GM23338 (cell line): ENCODE results near the gene SMIM9. TPM values are rescaled to one million over a fixed set of nuclear protein-coding genes. Genes with fewer than 3 reads are reported as not detected.

Experiments used
- CREB1 ChIP-seq: fragments of 250-450 bp; sonication (Bioruptor Pico); IDR thresholded peaks from 2 replicates; pipeline ENCODE4 v1.5.0; 2020; ENCODE audit warnings: low read depth, mild to moderate bottlenecking, moderate library complexity
- EZH2 ChIP-seq: fragments of 200-600 bp; sonication (generic); IDR thresholded peaks from one replicate; pipeline ENCODE4 v1.8.0; 2017; ENCODE audit warnings: antibody characterized with exemption, mild to moderate bottlenecking, low read depth; ENCODE audit not compliant: unreplicated experiment
- EZH2phosphoT487 ChIP-seq: fragments of 200-600 bp; sonication (generic); IDR thresholded peaks from one replicate; pipeline ENCODE4 v1.8.1; 2018; ENCODE audit warnings: antibody characterized with exemption; ENCODE audit not compliant: unreplicated experiment
- JUNB ChIP-seq: IDR thresholded peaks from one replicate; pipeline ENCODE4 v1.6.1; 2016; ENCODE audit warnings: antibody characterized with exemption; ENCODE audit not compliant: unreplicated experiment
- NANOG ChIP-seq: IDR thresholded peaks from 2 replicates; pipeline ENCODE4 v1.6.1; 2016; ENCODE audit warnings: antibody characterized with exemption, borderline replicate concordance
- POLR2AphosphoS5 ChIP-seq: IDR thresholded peaks from 2 replicates; pipeline ENCODE4 v1.6.1; 2016; ENCODE audit warnings: antibody characterized with exemption, low read depth
- STAT1 ChIP-seq: IDR thresholded peaks from one replicate; pipeline ENCODE4 v1.6.1; 2016; ENCODE audit warnings: antibody characterized with exemption; ENCODE audit not compliant: unreplicated experiment
- ZNF331 ChIP-seq: fragments of 250-450 bp; sonication (Bioruptor Pico); IDR thresholded peaks from 2 replicates; pipeline ENCODE4 v1.5.0; 2020; ENCODE audit warnings: low read depth, mild to moderate bottlenecking, moderate library complexity
- polyA plus RNA-seq: library from polyadenylated mRNA; unstranded; fragments of >200 nt; fragmentation: Nextera tagmentation; extraction: Ambion mirVana; gene quantifications from 2 replicates; pipeline ENCODE4 v1.2.1, GENCODE V29; 2016
- total RNA-seq: library from RNA; depleted of rRNA; stranded (reverse); fragments of >200 nt; shearing (Covaris generic); gene quantifications from 2 replicates; pipeline ENCODE4 v1.2.3, GENCODE V29; 2014
- TF ChIP-seq, protein P1 (sequence below): fragments of 250-450 bp; sonication (Bioruptor Pico); IDR thresholded peaks from 2 replicates; pipeline ENCODE4 v1.5.0; 2020; ENCODE audit warnings: mild to moderate bottlenecking, moderate library complexity
- TF ChIP-seq, protein P2 (sequence below): IDR thresholded peaks from 2 replicates; pipeline ENCODE4 v1.6.1; 2016; ENCODE audit warnings: antibody characterized with exemption

SMIM9 gene
- total and polyA plus RNA-seq, 2 experiments from 2014 or later, result not detected

DNA sequence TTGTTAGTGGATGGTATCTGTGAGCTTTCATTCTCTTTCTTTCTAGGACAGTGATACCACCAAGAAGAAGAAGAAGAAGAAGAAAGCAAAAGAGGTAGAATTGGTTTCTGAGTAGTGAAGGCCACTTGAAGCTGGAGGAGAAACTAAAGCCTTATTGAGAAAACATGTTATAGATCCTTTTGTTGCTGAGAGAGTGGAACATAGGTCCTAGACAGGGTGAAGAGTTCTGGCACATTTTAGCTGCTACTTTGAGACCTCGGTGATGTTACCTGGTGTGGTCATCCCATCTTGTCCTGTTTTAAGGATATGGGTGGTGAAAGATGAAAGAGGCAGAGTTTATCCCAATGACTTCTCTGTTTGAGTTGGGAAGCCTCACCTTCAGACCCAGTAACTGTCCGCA lies 57.7 kb downstream of the SMIM9 start (continued):
- TF ChIP-seq, protein P1, sequence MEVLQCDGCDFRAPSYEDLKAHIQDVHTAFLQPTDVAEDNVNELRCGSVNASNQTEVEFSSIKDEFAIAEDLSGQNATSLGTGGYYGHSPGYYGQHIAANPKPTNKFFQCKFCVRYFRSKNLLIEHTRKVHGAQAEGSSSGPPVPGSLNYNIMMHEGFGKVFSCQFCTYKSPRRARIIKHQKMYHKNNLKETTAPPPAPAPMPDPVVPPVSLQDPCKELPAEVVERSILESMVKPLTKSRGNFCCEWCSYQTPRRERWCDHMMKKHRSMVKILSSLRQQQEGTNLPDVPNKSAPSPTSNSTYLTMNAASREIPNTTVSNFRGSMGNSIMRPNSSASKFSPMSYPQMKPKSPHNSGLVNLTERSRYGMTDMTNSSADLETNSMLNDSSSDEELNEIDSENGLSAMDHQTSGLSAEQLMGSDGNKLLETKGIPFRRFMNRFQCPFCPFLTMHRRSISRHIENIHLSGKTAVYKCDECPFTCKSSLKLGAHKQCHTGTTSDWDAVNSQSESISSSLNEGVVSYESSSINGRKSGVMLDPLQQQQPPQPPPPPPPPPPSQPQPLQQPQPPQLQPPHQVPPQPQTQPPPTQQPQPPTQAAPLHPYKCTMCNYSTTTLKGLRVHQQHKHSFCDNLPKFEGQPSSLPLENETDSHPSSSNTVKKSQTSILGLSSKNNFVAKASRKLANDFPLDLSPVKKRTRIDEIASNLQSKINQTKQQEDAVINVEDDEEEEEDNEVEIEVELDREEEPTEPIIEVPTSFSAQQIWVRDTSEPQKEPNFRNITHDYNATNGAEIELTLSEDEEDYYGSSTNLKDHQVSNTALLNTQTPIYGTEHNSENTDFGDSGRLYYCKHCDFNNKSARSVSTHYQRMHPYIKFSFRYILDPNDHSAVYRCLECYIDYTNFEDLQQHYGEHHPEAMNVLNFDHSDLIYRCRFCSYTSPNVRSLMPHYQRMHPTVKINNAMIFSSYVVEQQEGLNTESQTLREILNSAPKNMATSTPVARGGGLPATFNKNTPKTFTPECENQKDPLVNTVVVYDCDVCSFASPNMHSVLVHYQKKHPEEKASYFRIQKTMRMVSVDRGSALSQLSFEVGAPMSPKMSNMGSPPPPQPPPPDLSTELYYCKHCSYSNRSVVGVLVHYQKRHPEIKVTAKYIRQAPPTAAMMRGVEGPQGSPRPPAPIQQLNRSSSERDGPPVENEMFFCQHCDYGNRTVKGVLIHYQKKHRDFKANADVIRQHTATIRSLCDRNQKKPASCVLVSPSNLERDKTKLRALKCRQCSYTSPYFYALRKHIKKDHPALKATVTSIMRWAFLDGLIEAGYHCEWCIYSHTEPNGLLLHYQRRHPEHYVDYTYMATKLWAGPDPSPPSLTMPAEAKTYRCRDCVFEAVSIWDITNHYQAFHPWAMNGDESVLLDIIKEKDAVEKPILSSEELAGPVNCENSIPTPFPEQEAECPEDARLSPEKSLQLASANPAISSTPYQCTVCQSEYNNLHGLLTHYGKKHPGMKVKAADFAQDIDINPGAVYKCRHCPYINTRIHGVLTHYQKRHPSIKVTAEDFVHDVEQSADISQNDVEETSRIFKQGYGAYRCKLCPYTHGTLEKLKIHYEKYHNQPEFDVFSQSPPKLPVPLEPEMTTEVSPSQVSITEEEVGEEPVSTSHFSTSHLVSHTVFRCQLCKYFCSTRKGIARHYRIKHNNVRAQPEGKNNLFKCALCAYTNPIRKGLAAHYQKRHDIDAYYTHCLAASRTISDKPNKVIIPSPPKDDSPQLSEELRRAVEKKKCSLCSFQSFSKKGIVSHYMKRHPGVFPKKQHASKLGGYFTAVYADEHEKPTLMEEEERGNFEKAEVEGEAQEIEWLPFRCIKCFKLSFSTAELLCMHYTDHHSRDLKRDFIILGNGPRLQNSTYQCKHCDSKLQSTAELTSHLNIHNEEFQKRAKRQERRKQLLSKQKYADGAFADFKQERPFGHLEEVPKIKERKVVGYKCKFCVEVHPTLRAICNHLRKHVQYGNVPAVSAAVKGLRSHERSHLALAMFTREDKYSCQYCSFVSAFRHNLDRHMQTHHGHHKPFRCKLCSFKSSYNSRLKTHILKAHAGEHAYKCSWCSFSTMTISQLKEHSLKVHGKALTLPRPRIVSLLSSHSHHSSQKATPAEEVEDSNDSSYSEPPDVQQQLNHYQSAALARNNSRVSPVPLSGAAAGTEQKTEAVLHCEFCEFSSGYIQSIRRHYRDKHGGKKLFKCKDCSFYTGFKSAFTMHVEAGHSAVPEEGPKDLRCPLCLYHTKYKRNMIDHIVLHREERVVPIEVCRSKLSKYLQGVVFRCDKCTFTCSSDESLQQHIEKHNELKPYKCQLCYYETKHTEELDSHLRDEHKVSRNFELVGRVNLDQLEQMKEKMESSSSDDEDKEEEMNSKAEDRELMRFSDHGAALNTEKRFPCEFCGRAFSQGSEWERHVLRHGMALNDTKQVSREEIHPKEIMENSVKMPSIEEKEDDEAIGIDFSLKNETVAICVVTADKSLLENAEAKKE (CRISPR knock-in tag), result no peak
- TF ChIP-seq, protein P2, sequence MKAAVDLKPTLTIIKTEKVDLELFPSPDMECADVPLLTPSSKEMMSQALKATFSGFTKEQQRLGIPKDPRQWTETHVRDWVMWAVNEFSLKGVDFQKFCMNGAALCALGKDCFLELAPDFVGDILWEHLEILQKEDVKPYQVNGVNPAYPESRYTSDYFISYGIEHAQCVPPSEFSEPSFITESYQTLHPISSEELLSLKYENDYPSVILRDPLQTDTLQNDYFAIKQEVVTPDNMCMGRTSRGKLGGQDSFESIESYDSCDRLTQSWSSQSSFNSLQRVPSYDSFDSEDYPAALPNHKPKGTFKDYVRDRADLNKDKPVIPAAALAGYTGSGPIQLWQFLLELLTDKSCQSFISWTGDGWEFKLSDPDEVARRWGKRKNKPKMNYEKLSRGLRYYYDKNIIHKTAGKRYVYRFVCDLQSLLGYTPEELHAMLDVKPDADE, result no peak
- no peak for TF ChIP-seq ZNF331
- TF ChIP-seq EZH2, result no peak
- TF ChIP-seq JUNB, result no peak
- TF ChIP-seq CREB1 (CRISPR knock-in tag), result no peak
- no peak for TF ChIP-seq NANOG
- TF ChIP-seq STAT1, result no peak
- no peak for TF ChIP-seq POLR2AphosphoS5
- no peak for TF ChIP-seq EZH2phosphoT487
